KMS-11 (cell line): Measurements from ENCODE around the gene ATP2C1.

Experiments used
- H2AFZ ChIP-seq: fragments of 200-600 bp; sonication (generic); 2 replicates; pipeline ENCODE4 v1.6.1; 2016; ENCODE audit warnings: antibody characterized with exemption, mixed run types, low read depth
- H3K27ac ChIP-seq: fragments of 200-600 bp; sonication (generic); 2 replicates; pipeline ENCODE4 v1.6.1; 2016; ENCODE audit warnings: mild to moderate bottlenecking, mixed run types
- H3K27me3 ChIP-seq: fragments of 200-600 bp; sonication (generic); 2 replicates; pipeline ENCODE4 v1.6.1; 2017; ENCODE audit warnings: mild to moderate bottlenecking, low read depth, mixed run types, moderate library complexity; ENCODE audit not compliant: insufficient read depth
- H3K36me3 ChIP-seq: fragments of 200-600 bp; sonication (generic); 2 replicates; pipeline ENCODE4 v1.6.1; 2017; ENCODE audit warnings: mild to moderate bottlenecking, mixed run types; ENCODE audit not compliant: insufficient read depth
- H3K4me1 ChIP-seq: fragments of 200-600 bp; sonication (generic); 2 replicates; pipeline ENCODE4 v1.6.1; 2016; ENCODE audit warnings: mild to moderate bottlenecking, low read depth, mixed run types; ENCODE audit not compliant: poor library complexity, severe bottlenecking
- H3K4me2 ChIP-seq: fragments of 200-600 bp; sonication (generic); 2 replicates; pipeline ENCODE4 v1.7.0; 2016; ENCODE audit warnings: mild to moderate bottlenecking, mixed run types
- H3K4me3 ChIP-seq: fragments of 200-600 bp; sonication (generic); IDR thresholded peaks from 2 replicates; pipeline ENCODE4 v1.6.1; 2017; ENCODE audit warnings: low read depth, low read length, mixed read lengths; ENCODE audit not compliant: insufficient read depth
- H3K79me2 ChIP-seq: fragments of 200-600 bp; sonication (generic); 2 replicates; pipeline ENCODE4 v1.6.1; 2016; ENCODE audit warnings: low read depth, mixed run types; ENCODE audit not compliant: insufficient read depth
- H3K9ac ChIP-seq: fragments of 200-600 bp; sonication (generic); 2 replicates; pipeline ENCODE4 v1.6.1; 2016; ENCODE audit warnings: mild to moderate bottlenecking, mixed run types
- H4K20me1 ChIP-seq: fragments of 200-600 bp; sonication (generic); 2 replicates; pipeline ENCODE4 v1.6.1; 2016; ENCODE audit warnings: mild to moderate bottlenecking, mixed run types; ENCODE audit not compliant: insufficient read depth
- TF ChIP-seq, protein P1 (sequence below): fragments of 200-600 bp; sonication (generic); conservative IDR thresholded peaks from 2 replicates; pipeline ENCODE4 v1.6.1; 2017; ENCODE audit warnings: low read depth, mild to moderate bottlenecking, antibody characterized with exemption, low read length, moderate library complexity, mixed read lengths

Gene ATP2C1

DNA sequence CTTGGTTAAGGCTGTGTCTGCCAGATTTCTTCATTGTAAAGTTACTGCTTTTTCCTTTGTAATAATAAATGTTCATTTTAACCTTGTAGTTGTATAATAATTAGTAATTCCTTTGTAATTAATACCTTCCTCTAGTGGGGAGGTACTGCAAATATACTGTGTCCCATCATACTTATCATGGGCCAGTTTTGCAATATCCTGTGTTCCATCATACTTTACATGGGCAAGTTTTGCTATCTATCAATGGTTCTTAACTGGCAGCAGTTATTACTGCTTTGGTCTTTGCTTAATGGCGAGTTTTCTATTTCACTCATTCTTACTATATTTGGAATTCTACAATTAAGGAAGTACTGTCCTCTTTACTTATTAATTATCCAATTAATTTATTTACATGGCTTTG lies 10.6 kb downstream of the ATP2C1 start:
- Histone ChIP-seq H3K9ac (no peak overlapping the region), H3K4me2 (no peak overlapping the region), H3K36me3 (no peaks in the 10 kb centered on the region), H3K79me2 (peaks cover 100% of the 10 kb centered on the region), H3K4me1 (peaks cover 80% of the 10 kb centered on the region), H4K20me1 (peaks cover 89% of the 10 kb centered on the region), H3K27ac (no peak overlapping the region), H3K27me3 (no peaks in the 10 kb centered on the region), H2AFZ (no peak overlapping the region), H3K4me3 (no peak overlapping the region)
- TF ChIP-seq, protein P1, sequence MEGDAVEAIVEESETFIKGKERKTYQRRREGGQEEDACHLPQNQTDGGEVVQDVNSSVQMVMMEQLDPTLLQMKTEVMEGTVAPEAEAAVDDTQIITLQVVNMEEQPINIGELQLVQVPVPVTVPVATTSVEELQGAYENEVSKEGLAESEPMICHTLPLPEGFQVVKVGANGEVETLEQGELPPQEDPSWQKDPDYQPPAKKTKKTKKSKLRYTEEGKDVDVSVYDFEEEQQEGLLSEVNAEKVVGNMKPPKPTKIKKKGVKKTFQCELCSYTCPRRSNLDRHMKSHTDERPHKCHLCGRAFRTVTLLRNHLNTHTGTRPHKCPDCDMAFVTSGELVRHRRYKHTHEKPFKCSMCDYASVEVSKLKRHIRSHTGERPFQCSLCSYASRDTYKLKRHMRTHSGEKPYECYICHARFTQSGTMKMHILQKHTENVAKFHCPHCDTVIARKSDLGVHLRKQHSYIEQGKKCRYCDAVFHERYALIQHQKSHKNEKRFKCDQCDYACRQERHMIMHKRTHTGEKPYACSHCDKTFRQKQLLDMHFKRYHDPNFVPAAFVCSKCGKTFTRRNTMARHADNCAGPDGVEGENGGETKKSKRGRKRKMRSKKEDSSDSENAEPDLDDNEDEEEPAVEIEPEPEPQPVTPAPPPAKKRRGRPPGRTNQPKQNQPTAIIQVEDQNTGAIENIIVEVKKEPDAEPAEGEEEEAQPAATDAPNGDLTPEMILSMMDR = no peak

DNA sequence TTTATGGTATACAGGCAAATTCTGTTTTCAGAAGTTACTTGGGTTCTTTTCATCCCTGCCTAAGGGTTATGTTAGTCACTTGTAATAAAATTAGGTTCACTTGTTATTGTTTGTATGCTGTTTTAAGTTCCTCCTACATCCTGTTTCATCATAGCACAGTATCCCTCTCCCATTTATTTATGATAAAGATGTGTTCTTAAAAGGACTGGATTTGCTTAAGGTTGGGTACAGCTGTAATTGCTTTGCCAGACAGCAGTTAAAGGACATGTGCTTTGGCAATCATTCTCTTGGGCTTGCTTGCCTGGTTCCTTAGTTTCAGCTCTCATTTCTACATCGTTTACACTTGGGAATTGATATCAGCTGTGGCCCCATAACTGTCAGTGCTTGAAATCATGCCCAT lies 11.7 kb downstream of the ATP2C1 start:
- H3K9ac ChIP-seq = no peak overlapping the region
- peak overlapping the region; percentile 29; the same call in 1 of the 2 replicates for H3K4me2 ChIP-seq
- H4K20me1 ChIP-seq = peaks cover 84% of the 10 kb centered on the region
- no peaks in the 10 kb centered on the region for H3K36me3 ChIP-seq
- no peak overlapping the region for H3K4me3 ChIP-seq
- H2AFZ ChIP-seq = no peak overlapping the region
- no peaks in the 10 kb centered on the region for H3K27me3 ChIP-seq
- no peak overlapping the region for H3K27ac ChIP-seq
- TF ChIP-seq, protein P1 = no peak
- H3K4me1 ChIP-seq = peaks cover 70% of the 10 kb centered on the region
- H3K79me2 ChIP-seq = peaks cover 95% of the 10 kb centered on the region

DNA sequence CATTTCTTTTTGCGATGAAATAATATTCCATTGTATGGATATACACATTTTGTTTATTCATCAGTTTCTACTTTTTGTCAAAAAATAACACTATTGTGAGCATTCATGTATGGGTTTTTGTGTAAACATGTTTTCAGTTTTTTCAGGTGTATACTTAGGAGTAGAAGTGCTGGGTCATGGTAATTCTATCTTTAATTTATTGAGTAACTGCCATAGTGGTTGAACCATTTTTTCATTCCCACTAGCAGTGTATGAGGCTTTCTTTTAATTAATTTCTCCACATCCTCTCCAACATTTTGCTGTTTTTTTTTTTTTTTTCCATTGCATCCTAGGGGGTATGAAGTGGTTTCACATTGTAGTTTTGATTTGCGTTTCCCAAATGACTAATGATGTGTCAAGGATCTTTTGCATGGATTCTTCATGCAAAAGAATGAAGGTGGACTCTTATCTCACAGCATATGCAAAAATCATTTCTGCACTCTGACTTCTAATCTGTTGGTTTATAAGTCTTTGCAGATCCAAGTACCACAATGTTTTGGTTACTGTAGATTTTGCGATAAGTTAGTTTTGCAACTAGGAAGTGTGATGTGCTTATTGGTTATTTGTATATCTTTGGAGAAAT lies 12.6 kb downstream of the ATP2C1 start:
- Histone ChIP-seq H3K9ac (no peak overlapping the region), H2AFZ (no peak overlapping the region), H4K20me1 (peaks cover 75% of the 10 kb centered on the region), H3K4me1 (peaks cover 61% of the 10 kb centered on the region), H3K79me2 (peaks cover 85% of the 10 kb centered on the region), H3K4me2 (peak overlapping the region; percentile 29), H3K27ac (no peak overlapping the region), H3K27me3 (no peaks in the 10 kb centered on the region), H3K36me3 (no peaks in the 10 kb centered on the region), H3K4me3 (no peak overlapping the region)
- TF ChIP-seq, protein P1 = no peak

DNA sequence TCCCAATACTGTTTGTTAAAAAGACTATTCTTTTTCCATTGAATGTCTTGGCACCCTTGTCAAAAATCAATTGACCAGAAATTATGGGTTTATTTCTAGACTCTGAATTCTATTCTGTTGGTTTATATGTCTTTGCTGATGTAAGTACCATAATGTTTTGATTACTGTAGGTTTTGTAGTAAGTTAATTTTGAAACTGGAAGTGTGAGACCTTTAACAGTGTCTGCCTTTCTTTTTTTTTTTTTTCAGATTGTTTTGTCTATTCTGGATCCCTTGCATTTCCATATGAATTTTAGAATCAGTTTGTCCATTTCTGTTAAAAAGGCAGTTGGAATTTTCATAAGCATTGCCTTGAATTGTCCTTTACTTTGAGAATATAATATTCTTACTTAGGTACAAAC lies 13.6 kb downstream of the ATP2C1 start:
- Histone ChIP-seq H3K79me2 (peaks cover 75% of the 10 kb centered on the region), H3K27ac (peak overlapping the region; percentile 4; the same call in 1 of the 2 replicates), H3K4me3 (no peak overlapping the region), H3K9ac (no peak overlapping the region), H3K27me3 (no peaks in the 10 kb centered on the region), H3K36me3 (no peaks in the 10 kb centered on the region), H3K4me2 (peak overlapping the region; percentile 36), H4K20me1 (peaks cover 72% of the 10 kb centered on the region), H2AFZ (no peak overlapping the region), H3K4me1 (peaks cover 61% of the 10 kb centered on the region)
- TF ChIP-seq, protein P1 = no peak
